HG03135 (cell line): Measurements from ENCODE around the gene KIZ.

Experiments
- ATAC-seq: cut with Tn5 transposase; IDR thresholded peaks from one replicate; pipeline ENCODE4 v1.9.1; 2021; ENCODE audit warnings: mild to moderate bottlenecking, moderate library complexity; ENCODE audit not compliant: unreplicated experiment

KIZ gene

DNA sequence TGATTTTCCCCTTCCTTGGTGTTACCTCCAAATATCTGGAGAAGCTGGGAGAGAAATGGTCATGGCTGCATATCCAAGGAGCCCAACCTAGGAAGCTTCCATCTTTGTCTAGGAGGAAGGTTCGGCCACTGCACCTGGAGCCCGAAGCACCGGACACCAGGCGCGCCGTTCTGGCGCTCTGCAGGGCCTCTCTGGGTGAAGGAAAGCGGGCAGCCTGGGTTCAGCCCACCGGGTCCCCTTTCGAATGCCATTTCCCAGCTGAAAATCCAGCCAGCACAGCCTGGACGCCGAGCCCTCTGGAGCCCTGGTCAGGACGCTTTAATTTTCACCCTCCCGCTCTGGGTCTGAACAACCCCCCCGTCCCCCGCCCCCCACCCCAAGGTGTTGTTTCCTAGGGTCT lies 21.0 kb upstream of the KIZ start:
- ATAC-seq = no peak

DNA sequence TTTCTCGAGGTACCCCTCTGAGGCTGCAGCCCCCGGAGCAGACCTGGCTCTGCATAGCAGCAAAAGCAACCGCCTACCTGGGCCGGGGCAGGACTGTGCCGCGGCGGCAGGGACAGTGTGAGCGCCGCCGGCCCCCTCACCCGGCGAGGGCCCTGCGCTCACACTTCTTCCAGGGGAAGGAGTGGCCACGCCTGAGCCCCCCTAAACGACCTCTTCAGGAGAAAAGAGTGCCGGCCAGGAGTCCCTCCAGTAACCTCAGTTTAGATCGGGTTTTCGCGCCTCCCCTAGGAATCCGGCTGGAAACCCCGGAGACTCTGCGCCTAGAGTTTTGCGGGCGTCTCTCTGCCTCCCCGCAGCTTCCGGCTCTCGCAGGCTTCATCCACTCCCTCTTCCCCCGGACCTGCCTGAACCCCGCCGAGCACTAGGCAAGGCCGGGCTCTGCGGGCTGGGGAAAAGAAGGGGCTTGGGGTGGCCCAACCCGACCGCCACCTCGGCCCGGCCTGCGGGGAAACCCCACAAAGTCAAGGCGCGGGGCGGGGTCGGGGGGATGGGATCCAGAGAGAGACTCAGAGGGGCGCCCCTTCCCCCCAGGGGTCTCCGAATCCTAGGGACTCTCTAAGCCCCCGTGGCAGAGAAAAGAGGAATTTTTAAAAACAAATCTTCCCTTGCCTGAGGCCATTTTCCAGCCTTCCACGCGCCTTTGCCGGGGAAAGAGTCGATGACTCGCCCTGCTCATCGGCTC lies 20.3 kb upstream of the KIZ start:
- ATAC-seq = no peak

DNA sequence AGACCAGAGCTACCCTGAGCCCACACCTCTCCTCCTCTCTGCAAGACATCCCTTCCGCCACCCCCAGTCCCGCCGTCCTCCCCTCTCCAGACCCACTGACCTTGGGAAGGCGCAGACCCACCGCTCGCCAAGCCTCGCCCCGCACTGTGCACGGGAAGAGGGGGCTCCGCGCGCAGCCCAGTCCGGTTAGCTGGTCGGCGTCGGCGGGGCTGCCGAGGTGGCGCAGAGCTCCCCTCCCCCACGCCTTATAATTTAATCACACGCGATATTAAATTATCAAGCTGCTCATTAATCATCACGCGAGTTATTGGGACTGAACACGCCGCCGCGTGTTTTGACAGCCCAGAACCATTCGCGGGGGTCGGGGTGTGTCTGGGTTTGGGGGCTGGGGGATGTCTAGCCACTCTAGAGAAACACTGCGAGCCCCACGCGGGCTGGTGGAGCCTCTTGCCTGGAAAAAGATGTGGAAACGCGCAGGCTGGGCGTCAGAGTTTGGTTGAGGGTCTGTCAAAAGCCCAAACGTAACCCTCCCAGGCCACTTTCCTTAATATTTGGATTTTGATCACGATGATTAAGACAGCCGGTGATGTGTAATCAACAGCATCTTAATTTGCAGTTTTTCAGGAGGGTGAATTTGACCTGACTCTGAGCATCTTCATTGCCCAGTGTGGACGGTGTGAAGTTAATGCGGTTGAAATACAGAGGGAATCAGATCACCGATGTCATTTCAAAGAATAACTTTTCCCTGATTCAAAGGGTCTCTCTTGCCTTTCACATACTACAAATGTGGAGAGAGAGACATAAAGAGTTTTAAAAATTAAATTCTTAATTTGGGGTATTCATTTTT lies 19.5 kb upstream of the KIZ start, which contains the start of gene LINC00237:
LINC00237 (minus strand) TSS at position 188 of the 847 bp plus-strand sequence.
- no peak for ATAC-seq

DNA sequence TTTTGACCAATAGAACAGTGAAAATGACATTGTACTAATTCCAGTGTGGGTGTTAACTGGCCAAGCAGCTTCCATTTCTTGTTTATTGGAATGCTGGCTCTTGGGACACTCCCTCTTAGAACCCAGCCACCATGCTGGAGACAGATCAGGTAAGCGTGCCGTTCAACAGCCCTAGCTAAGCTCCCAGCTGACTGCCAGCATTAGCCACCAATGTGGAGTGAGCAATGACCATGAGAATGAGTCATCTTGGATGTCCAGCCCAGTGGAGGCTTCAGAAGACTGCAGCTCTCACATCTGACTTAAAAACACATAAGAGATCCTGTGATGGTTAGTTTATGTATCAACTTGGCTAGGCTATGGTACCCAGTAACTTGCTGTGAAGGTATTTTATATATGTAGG lies 16.7 kb upstream of the KIZ start:
- no peak for ATAC-seq

DNA sequence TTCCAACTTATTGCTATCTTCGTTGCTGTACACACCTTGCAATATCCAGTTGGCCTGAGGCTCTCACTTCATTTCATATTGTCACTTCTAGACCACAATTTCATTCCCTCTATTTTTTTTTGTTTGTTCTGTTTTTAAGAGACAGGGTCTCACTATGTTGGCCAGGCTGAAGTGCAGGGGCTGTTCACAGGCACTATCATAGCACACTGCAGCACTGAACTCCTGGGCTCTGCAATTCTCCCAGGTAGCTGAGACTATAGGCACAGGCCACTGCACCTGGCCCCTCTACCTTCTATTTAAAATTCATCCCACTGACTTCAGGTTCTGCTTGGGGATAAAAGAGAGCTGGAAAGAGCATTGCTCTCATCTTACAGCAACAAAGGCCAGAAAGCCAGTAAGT lies 15.1 kb upstream of the KIZ start:
- no peak for ATAC-seq

DNA sequence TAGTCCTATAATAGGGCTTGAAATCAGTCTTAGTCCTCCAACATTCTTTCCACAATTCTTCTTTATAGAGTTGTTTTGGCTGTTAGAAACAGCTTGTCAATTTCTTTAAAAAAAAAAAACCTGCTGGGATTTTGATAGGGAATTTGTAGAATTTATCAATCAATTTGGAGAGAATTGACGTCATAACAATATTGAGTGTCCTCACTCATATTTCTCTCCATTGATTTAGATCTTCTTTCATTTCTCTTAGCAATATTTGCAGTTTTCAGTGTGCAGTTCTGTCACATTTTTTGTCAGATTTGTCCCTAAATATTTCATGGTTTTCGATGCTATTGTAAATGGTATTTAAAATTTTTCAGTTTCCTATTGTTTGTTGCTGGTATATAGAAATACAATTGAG lies 14.5 kb upstream of the KIZ start:
- no peak for ATAC-seq

DNA sequence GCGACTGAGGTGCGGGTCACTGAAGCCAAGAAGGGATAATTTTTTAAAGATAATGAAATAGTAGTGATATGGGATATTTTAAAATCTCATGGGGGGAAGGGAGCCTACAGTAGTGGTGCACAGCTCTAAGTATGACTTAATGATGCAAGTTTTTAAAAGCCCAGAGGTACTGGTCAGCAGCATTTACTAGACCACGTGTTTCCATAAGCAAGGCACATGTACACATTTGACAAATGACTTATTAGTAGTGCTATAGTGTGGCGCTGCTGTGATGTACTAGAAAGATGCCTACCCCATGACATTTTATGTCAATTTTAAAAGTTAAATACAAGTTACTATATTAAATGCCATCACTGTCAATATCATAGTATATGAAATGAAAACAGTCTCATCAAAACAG lies 12.2 kb upstream of the KIZ start:
- no peak for ATAC-seq

DNA sequence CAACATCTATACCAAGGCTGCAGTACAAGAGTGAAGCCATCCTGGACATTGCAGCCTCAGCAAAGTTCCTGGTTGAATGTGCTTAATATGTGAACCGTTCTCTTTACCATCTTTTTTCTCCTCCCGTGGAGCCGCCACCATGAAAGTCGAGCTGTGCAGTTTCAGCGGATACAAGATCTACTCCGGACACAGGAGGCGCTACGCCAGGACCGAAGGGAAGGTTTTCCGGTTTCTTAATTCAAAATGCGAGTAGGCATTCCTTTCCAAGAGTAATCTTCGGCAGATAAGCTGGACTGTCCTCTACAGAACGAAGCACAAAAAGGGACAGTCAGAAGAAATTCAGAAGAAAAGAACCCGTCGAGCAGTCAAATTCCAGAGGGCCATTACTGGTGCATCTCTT lies 11.3 kb upstream of the KIZ start:
- no peak for ATAC-seq

DNA sequence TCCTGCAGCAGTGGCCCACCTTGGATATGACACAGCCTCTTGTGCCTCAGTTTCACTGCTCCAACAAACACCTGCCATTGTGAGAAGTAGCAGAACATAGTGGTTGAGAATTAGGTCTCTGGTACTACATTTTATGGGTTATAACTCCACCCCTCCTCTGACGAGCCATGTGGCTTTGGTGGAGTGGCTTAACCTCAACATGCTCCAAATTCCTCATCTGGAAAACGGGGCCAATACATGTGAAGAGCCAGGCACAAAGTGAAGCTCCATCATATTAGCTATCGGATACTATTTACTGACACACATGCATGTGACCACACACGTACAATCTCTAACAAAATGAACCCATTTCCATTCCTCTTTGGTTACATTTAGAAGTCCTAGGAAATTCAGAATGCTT lies 8.4 kb upstream of the KIZ start:
- no peak for ATAC-seq

DNA sequence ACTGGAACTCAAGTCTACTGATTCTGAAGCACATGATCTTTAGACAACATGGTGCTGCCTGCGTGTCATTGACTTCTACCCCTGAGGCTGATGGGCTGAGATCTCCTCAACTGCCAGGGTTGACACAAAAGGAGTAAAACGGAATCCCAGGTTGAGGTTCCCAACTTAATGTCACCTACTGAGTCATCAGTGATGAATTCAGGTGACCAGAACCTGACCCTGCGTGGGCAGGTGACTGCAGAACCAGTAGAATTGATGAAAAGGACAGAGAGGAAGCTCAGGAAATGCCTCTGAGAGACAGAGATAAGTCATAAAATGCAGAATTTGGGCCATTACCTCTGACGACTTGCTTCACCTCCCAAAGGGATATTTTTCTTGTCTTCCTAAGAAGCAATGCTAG lies 7.7 kb upstream of the KIZ start:
- no peak for ATAC-seq

DNA sequence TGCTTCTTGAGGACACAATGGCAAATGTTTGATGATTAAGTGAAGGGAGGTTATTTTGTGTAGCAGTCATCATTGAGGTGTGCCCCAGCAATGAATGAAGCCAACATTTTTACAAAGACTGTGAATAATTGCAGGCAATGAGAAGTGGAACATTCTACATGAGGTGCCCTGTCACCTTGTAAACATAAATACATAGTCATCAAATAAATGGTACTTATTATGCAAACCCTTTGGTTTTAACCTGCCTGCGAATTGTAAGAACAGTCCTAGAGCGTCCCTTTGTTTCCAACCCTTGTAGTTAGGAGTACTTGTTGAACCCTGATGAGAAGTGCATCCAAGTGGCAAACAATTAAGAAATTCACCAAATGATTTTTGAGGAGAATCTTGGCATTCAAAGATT lies 7.1 kb upstream of the KIZ start:
- no peak for ATAC-seq

DNA sequence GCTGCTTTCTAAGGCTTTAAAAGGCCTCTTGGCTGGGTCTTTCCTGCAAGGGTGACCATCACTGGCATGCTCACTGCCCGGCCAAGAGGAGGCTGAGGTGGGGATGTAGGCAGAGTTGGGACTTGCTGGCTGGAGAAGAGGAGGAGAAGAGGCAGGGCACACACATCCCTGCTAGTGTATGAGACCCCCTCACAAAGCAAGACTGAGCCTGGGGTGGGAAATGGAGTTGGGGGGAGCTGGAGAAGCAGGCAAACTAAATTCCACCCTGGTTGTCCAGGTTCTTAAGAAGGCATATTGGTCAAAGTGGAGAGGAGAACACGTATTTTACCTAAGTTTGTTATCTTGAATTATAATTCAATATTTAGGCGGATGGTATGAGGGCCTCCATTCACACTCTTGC lies 1.7 kb upstream of the KIZ start:
- ATAC-seq = no peak

DNA sequence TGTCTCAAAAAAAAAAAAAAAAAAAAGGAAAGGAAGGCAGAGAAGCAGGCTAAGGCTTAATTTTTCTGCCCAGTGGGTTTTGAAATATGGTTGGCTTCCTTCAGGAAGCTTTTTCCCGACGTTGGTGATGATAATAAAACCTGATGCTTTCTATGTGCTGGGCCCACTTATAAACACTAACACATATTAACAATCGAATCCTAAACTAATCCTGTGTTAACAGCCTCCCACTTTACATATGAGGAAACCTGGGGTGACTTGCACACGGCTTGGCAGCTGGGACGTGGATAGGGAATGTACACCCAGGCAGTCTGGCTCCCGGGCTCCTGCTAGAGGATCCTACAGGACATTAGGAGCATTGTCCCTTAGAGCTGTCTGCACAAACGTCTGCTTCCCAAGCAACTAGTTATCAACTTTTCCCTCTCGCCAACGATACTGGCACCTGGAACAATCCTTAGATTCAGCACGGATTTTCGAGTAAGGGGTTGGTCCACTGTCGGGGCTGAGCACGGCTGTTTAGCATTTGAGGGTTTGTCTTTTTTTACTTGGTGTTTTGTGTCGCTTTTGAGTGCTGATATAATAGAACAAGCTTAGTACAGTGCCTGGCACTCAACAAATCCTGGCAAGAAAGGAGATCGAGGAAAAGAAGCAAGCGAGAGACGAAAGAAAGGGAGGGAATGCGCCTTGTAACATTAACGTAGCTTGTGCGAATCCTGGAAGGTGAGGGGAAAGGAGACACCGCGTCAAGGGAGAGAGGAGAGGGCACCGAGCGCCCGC lies 622 bp upstream of the KIZ start:
- peak; percentile 32 for ATAC-seq

DNA sequence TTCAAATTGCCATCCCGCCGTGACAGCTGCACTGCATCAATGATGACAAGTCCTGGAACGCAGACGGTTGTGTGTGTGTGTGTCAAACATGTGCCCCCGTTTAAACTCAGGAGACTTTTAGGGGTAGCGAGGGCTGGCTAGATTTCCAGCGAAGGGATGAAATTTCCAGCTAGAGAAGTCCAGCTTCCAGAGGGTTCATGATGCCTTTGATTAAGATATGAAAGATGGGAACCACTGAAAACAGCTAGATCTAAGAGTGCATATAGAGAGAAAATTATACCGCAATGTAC lies 644 bp downstream of the KIZ start:
- ATAC-seq = peak; percentile 5

DNA sequence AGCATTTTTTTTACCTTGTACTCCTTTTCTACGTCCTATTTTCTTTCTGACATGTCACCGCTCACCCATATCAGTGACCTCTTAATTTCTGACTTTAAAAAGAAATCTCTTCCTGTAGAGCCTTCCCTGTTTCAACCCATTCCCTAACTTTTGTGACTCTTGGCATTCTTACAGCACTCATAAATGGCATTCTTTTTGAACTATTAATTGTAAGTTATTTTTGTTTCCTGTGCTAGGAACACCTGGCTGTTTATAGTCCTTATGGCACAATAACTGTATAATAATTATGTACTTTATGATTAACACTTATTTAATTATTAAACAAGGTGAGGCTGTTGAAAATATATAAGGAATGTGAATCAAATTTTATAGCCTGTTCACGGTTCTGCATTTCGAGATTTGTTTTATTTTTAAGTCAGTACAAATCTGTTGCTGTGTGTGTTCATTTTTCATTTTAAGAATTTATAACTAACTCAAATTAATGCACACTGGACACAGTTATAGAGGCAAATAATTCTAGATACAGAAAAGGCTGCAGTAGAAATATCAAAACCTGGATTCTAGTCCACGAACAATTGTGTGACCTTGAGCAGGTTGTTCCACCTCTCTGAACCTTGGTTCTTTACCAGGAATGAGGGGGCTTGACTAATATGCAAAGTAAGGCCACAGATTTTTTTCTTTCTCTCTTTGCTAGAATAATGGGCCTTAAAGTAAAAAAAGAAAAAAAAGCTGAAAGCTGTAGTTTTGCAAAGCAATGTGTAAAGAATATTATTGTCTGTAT lies 1.5 kb downstream of the KIZ start:
- no peak for ATAC-seq

DNA sequence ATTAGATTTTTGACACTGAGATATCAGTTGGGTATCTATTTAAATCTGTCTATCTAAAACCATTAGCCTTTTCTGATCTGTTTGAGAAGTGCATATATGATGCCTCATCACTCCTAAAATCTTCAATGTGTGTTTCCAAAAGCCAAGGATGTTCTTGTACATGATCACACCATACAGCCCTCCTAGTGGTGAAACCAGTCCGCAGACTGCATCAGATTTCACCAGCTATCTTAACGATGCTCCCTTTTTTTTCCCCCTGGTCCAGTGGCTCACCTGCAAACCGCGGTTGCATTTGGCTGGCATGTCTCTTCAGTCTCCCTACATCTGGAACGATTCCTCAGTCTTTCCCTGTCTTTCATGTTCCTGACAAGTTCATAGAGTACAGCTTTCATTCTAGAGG lies 4.0 kb downstream of the KIZ start:
- no peak for ATAC-seq

DNA sequence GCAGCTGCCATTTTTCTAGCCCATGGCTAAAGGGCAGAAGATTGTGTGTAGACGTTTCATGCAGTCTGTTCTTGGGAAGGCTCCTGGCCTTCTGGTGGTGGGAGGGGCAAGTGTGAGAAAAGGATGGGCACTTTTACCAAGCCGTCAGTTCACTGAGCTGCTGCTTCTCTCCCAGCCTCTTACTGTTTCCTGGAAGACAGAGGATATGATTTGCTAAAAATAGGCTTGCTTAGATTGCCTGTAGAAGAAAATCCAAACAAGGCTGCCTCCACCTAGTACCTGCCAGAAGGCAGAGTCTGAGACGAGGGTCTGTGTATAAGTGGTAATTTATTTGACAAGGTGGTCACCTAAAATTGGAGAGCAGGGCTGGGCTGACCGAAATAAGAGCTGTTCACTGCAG lies 7.5 kb downstream of the KIZ start:
- ATAC-seq = no peak

DNA sequence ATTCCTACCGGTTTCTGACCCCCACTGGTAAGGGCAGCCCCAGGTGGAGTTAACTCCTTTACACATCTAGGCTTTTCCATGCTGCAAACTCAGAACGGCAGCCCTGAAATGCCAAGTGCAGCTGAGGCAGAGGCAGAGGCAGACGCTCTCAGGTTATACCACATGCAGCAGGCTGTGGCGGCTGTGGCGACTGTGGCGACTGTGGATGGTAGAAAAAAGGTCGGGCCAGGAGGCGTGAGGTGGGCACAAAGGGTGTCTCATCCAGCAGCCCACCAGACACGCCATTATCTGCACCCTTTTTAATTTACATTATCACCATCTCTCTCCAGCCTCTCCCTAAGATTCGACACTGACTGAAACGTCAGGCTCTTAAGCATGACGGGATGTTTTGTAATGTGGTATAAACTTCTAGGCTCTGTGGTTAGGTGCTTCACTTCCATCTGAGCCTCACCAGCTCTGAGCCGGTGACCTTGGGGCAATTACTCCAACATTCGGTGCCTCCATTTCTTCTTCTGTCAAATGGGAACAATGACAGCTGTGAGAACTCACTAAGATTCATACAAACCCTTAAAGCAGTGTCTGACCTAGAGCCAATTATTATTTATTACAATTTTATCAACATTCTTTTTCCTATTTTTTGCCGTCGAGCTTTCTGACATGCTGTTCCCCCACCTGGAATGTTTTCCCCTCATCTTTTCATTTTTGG lies 8.2 kb downstream of the KIZ start:
- no peak for ATAC-seq

DNA sequence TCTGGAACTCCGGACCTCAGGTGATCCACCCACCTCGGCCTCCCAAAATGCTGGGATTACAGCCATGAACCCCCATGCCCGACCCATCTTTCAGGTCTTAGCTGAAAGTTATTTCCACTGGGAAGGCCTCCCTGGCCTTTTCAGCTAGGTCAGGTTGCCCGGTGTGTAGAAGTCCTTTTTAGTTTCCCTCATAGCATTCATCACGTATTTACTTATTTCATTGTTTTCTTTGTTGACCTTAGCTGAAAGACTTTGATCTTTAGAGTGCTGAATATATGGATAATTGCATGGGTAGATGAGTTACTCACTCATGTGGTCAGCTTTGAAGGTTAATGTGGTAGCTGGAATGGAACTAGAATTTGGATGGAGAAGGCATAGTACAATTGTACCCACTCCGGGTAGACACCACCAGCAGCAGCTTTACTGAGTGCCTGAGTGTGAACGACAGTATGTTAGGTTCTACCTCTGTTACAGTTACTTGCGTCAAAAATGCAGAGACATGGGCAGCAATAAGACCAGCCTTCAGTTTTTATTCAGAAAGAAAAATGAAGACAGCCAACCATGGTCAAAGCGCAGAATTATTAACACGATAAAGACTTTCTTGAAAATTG lies 9.1 kb downstream of the KIZ start:
- no peak for ATAC-seq
